HG03159 (cell line): ENCODE results near the gene KIAA0825.

Experiments used
- ATAC-seq: cut with Tn5 transposase; IDR thresholded peaks from one replicate; pipeline ENCODE4 v1.9.1; 2021; ENCODE audit warnings: mild to moderate bottlenecking, moderate library complexity; ENCODE audit not compliant: unreplicated experiment

The KIAA0825 gene

DNA sequence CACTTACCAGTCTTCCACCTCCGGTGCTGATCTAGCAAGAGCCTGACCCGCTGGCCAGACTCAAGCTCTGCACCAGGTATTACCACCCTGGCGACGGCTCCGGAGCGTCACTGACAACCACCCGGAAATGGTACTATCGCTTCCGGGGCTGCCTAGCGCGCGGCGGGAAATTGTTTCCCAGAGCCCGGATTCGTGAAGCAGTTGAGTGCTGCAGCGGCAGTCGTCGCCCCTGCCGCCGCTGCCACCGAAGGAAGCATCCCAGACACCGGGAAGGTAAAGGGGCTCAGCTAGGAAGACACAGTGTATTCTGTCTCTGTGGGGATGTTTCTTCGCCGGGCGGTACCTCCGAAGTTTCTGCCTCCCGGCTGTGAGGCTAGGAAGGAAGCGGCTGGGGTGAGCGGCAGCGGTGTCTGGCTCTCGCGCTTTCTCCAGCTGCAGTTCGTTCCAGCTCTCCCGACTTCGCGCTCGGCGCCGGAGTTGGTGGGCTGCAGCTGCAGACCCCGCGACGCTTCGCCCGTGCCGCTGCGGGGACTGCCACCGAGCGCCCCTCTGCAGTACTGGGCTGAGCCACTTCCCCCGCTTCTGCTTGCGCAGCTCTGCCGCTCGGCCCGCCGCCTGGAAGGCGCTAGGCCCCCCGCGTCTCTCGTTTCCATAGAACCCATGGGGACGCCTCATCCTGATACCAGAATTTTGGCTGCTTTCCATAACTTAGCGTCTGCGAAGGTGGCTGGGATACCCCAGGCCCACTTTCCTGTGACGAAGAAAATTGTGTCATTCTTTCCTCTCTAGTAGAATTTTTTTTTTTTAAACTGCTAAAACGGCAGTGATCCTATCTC, at the start of gene KIAA0825, which contains the start of gene SLF1:
KIAA0825 (minus strand) TSS at position 112 of the 836 bp plus-strand sequence. CDS start 81,478 bp downstream, outside the sequence.
SLF1 (plus strand) TSS at position 177 of the 836 bp plus-strand sequence. CDS start 10,142 bp downstream, outside the sequence.
- ATAC-seq: peak; percentile 97

DNA sequence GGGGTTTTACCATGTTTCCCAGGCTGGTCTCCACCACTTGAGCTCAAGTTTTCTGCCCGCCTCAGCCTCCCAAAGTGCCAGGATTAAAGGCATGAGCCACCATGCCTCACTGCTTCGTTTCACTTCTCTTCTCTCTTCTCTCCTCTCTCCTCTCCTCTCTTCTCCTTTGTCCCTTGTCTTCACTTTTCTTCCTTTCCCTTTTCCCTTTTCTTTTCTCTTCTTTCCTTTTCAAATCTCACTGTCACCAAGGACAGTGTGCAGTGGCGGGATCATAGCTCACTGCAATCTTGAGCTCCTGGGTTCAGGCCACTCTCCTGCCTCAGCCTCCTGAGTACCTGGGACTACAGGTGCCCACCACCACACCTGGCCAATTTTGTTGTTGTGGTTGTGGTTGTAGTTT, 49.5 kb upstream of the KIAA0825 start:
- ATAC-seq: no peak

DNA sequence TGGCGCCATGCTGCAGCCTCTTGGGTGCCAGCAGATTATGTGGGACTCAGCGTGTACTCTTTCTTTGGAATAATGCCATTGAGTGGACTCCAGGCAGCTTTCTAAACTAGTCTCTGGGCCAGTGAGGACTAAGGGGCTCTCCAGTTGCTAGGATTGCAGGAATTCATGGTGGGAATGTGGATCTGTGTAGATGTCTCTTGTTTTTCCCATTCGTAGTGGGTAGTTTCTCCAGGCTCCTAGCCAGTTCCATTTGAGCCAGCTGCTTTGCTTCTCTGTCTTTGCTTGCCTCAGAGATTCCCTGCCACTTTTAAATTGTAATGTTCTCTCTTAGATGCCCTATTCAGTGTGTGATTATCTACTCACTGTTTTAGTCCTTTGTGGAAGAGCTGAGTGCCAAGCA, 42.7 kb upstream of the KIAA0825 start:
- ATAC-seq: no peak

DNA sequence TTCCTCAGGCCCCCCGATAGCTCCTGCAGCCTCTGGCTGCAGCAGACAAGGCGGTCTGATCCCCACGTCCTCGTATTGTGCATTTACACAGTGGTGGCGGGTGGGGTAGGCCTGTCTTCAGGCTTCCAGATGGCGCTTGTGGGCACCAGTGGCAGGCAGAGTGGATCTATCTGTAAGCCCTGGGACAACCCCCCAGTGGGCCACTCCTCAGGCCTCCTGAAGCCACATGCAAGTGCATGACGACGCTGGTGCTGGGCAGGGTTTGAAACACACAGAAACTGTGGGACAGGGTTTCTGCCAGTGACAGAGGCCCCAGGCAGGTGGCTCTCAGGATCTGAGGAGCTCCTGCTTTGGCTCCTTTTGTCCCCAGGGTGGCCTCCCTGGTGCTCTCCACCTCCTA, 42.1 kb upstream of the KIAA0825 start:
- no peak for ATAC-seq

GRCh38 chr5:94658272-94658671, 39.9 kb upstream of the KIAA0825 start:
- no peak for ATAC-seq

DNA sequence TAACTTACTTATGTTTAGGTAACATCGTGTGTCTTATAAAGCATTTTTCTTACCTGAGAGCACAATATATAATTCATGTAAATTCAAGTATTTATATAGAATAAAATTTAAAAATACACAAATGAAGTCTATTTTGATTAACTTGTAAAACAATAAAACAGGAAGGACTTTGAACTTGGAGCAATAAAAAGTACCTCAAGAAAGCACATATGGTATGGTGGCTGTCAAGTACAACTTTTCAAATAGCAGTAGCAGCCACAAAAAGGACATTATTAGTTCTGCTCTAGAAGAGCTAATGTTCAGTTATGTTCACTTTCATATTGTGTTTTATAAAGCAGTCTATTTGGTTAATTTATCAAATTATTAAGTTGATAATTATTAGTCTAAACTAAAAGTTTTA, 31.5 kb upstream of the KIAA0825 start:
- ATAC-seq: no peak

DNA sequence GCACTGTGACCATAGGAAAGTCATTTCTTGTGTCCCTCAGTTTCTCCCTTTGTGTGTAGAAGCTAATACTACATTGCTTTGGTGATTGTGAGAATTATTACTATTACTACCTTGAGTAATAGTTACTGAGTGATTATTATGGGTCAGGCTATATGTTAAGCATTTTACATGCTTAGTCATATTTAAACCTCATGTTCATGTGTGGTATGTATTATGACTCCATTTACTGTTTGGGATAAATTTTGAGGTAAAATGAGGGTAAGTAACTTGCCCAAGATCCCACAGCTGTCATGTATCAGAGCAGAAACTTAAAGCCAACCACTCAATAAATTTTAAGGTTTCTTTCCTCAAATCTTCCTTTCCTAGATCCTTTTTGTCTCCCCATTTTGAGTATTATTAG, 28.4 kb upstream of the KIAA0825 start:
- no peak for ATAC-seq

DNA sequence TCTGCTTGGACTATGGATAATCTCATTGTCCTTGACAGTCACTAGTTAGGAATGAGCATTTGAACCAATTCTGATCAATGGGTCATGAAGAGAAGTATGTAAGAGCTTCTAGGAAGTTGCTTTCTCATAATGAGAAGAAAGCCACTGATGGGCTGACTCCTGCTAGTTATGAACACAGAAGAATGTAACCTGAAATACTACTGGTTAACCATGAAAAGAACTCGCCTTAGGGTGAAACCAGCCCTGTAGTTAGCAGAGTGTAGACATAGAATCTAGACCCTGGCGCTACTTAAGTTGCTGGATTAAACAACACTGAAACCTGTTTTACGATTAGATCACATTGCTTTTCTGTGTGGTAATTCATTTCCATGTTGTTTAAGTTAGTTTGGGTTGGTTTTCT, 26.6 kb upstream of the KIAA0825 start:
- ATAC-seq: no peak

DNA sequence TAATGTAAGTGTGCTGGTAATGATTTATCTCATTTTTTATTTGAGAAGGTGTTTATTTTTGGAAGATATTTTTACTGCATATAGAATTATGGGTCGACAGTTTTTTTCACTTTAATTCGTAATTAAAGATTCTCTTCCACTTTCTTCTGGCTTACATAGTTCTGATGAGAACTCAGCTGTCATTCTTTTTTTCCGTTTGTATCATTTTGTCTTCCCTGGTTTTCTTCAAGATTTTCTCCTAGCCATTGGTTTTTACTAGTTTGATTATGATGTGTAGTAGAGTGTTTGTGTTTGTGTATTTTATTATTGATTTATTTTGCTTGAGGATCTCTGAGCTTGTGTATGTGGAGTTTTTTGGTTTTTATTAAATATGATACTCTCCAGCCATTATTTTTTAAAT, 21.8 kb upstream of the KIAA0825 start:
- no peak for ATAC-seq

DNA sequence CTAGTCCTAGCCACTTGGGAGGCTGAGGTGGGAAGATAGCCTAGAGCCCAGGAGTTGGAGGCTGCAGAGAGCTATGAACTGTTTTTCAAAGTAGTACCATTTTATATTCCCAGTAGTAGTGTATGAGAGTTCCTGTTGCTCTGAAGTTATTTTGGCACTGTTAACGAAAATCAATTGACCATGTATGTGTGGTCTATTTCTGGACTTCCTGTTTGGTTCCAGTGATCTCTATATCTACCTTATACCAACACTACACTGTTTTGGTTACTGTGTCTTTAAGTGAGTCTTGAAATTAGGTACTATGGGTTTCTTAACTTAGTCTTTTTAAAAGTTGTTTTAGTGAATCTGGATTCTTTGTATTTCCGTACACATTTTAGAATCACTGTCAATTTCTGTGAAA, 13.6 kb upstream of the KIAA0825 start:
- ATAC-seq: peak; percentile 98

DNA sequence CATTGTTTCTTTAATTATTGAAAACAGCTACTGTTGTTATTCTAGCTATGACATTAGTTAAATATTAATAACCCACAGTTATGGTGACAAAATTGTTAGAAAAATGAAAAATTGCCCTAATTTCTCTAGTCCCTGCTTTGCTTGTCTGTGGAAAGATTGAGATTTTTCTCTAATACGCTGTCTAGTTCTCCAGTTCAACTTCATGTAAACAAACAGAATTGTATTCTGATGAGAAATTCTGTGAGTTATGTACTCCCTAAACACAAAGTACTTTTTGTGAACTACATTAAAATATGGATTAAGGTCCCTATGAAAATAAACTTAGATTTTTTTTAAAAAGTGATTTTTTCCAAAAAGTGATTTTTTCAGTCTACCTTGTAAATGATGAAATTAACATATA, 8.8 kb upstream of the KIAA0825 start:
- ATAC-seq: no peak

DNA sequence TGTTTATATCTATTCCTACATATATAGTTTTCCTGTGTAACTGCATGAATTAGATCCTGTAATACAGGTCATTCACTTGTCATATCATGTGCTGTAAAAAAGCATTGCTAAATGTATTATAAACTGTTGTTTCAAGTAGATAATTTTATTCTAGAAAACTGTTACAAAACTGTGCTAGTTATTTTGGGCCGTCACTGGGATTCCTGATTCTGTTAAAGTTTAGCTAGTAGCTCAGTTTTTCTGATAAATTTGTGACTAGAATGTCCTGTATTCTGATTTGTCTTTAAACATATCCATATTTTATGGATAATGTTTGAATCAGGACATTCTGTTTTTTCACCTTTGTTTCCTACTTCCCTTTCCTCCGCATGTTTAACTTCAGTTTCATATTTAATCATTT, 5.5 kb upstream of the KIAA0825 start:
- ATAC-seq: no peak

DNA sequence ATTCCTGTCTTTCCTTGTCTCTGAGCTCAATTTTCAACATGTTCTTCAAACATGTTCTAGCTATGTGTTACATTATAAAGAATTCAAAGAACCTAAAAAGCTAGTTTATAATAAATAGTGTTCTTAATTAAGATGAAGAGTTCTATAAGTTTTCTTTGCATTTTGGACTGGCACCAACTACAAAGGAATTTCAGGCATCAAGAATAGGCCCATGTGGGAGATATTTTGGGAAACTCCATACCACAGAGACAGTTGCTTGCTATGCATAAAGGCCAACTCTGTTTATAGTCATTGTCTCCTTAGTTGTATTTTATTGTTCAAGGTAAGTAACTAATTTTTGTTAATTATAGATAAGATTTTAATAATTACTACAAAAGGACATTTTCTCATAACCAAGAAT, 4.6 kb upstream of the KIAA0825 start:
- ATAC-seq: no peak

- ATAC-seq: no peak
Observed at GRCh38 chr5:94621763-94622162, 3.4 kb upstream of the KIAA0825 start.

GRCh38 chr5:94620256-94620655, 1.9 kb upstream of the KIAA0825 start:
- ATAC-seq: no peak

DNA sequence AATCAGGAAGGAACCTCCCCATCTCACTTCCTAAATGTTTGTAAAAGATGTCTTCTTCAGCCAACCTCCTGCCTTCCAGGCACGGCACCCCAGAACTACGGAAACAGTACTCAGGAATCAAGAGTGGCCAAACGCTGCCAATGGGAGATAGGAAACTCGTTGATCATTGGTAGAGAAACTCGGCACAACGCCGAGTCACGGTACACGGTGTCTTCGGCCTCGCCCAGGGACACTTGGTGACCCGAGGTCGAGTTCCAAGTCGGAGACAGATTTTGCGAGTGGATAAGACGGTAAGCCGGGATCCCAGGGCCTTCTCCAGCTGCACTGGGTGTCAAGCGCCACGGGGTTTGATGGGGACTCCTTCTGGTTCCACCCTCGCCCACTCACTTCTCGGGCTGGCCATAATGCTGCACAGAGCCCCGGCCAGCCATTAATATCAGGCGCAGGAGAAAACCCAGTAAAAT, 343 bp downstream of the KIAA0825 start:
- ATAC-seq: peak; percentile 24

DNA sequence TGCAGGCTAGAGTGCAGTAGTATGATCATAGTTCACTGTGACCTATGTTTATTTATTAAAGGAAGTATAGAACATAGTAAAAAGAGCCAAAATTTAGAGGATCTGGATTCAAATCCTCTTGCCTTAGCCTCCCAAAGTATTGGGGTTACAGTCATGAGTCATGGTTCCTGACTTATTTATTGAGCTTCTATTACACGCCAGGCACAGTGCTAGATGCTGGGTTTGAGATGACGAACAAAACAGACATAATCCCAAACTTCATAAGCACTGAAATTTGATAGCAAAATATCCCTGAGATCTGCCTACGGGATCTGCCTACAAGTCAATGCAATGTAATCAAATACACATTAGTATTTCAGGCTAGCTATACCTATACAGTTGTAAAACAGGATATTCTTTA, 2.5 kb downstream of the KIAA0825 start:
- ATAC-seq: no peak

- no peak for ATAC-seq
Observed at GRCh38 chr5:94614156-94614805, 4.1 kb downstream of the KIAA0825 start.

- ATAC-seq: no peak
Observed at GRCh38 chr5:94613583-94613982, 4.8 kb downstream of the KIAA0825 start.

DNA sequence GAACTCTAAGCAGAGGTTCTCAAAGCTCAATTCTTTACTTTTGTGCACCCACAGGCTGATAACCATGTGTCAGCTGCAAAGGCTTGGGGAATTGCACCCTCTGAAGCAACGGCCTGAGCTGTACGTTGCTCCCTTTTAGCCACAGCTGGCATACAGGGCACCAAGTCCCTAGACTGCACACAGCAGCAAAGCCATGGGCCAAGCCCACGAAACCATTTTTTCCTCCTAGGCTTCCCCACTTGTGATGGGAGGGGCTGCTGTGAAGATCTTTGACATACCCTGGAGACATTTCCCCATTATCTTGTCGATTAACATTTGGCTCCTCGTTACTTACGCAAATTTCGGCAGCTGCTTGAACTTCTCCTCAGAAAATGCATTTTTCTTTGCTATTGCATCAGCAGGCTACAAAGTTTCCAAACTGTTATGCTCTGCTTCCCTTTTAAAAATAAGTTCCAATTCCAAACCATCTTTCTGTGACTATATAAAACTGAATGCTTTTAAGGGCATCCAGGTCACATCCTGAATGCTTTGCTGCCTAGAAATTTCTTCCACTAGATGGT, 23.0 kb downstream of the KIAA0825 start:
- ATAC-seq: no peak

DNA sequence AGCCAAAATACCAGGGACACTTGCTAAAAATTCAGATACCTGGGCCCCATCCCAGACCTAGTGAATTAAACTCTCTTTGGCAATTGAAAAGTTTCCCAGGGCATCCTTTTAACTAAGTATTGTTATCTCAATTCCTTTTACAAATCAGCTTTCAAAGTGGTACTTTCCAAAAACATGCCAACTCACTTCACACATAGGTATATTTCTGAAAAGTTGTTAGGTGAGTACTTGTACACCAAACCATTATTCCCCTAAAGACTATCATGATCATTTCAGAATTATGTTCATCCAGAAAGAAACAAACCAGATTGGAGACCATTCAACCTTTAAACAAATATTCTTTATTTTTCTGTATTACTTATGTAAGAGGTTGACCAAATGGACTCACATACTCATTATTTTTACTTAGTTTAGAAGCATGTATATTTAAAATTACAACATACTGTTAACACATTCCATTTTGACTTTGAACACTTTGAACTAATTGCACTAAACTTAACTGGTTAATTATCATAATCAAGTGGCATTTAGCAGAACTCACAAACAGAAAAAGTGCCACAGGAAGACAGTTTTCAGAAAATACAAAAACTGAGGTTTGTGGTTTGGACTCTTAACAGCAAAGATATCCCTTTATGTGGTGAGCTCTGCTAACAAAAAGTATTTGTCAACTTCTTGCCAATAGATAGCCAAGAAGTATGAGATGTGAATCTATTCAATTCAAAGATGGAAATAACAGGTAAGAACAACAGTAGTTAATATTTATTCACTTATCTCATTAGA, 40.7 kb downstream of the KIAA0825 start:
- peak; percentile 82 for ATAC-seq
